AG04449 (cell line): ENCODE measurements around the gene DUS1L.

ENCODE experiments used
- CTCF ChIA-PET: fragments of 350-600 bp; formaldehyde crosslinking; extraction: SDS; loops from one replicate; lab custom pipeline; 2021; ENCODE audit warnings: antibody characterized with exemption; lab: Yijun Ruan, JAX
- POLR2A ChIA-PET: fragments of 400-600, 350-600 bp; formaldehyde crosslinking; extraction: SDS; loops from one replicate; lab custom pipeline; 2020; ENCODE audit warnings: antibody characterized with exemption, inconsistent platforms; lab: Yijun Ruan, JAX
- DNase-seq: peaks from one replicate; pipeline ENCODE4 v3.0.0-alpha.2; 2010; ENCODE audit warnings: low read depth, low spot score
- H3K4me3 ChIP-seq: 2 replicates; pipeline ENCODE4 v1.5.1; 2011; ENCODE audit warnings: low read depth, mild to moderate bottlenecking, control low read depth, low read length
- CTCF ChIP-seq: IDR thresholded peaks from one replicate; pipeline ENCODE4 v1.5.1; 2011; ENCODE audit warnings: mild to moderate bottlenecking, moderate library complexity, low read length, control low read depth, inconsistent platforms; ENCODE audit not compliant: insufficient read depth; ENCODE audit errors: missing control alignments

The DUS1L gene

GRCh38 chr17:82106688-82107305 is 41.2 kb upstream of the DUS1L start:
- no peak for DNase-seq
- TF ChIP-seq CTCF, result no peak
- POLR2A ChIA-PET, result interaction anchor here (0.8 kb wide), 1 partner anchor 9 kb away, joined by 3 read pairs; the partner anchor contains the start of gene FASN
- H3K4me3 ChIP-seq, result no peak overlapping the region
- CTCF ChIA-PET, result interaction anchor here (0.6 kb wide), 1 partner anchor 76 kb away, joined by 3 read pairs; no protein-coding TSS in a partner anchor

- H3K4me3 ChIP-seq, result no peak overlapping the region
- no peak for DNase-seq
- TF ChIP-seq CTCF, result peak; percentile 51
- ChIA-PET CTCF (interaction anchor here (0.6 kb wide), 1 partner anchor 76 kb away, joined by 3 read pairs; no protein-coding TSS in a partner anchor), POLR2A (interaction anchor here (0.8 kb wide), 1 partner anchor 8 kb away, joined by 3 read pairs; the partner anchor contains the start of gene FASN)
Observed at GRCh38 chr17:82105882-82106687, 40.5 kb upstream of the DUS1L start.

GRCh38 chr17:82105417-82105881 is 39.8 kb upstream of the DUS1L start:
- ChIA-PET CTCF (interaction anchor here (1.2 kb wide), 1 partner anchor 8 kb away, joined by 3 read pairs; no protein-coding TSS in a partner anchor), POLR2A (no interaction called here)
- no peak overlapping the region for H3K4me3 ChIP-seq
- TF ChIP-seq CTCF, result no peak
- DNase-seq, result no peak

GRCh38 chr17:82104797-82105416 is 39.3 kb upstream of the DUS1L start:
- no peak overlapping the region for H3K4me3 ChIP-seq
- CTCF ChIA-PET, result interaction anchor here (1.2 kb wide), 1 partner anchor 8 kb away, joined by 3 read pairs; no protein-coding TSS in a partner anchor
- POLR2A ChIA-PET, result no interaction called here
- DNase-seq, result no peak
- TF ChIP-seq CTCF, result no peak

- TF ChIP-seq CTCF, result no peak
- ChIA-PET CTCF (no interaction called here), POLR2A (no interaction called here)
- H3K4me3 ChIP-seq, result no peak overlapping the region
- no peak for DNase-seq
Observed at GRCh38 chr17:82103553-82104451, 38.2 kb upstream of the DUS1L start.
